Measurements from ENCODE around the gene RNF150. TPM values are rescaled to one million over a fixed set of nuclear protein-coding genes. Genes with fewer than 3 reads are reported as not detected.

RNF150 gene
- total RNA-seq, 3 donors from 2014 or later, result 2.5 to 88.8 (median 3.1) TPM

- ATAC-seq (no peak), DNase-seq (no peak)
- no peak for TF ChIP-seq CTCF (IDR thresholded peaks at IDR 0.05)
- Histone ChIP-seq H3K9me3 (no peaks in the 10 kb centered on the region), H3K4me3 (no peak overlapping the region), H3K4me1 (ENCODE audit: low read depth) (no peaks in the 10 kb centered on the region), H3K36me3 (ENCODE audit: low read depth) (no peaks in the 10 kb centered on the region)
- intact Hi-C loops (cut with DNase I, micrococcal nuclease), result no loop called here
Measured at GRCh38 chr4:141120036-141120593, 13.2 kb downstream of the RNF150 start.

GRCh38 chr4:141119071-141119470 is 14.2 kb downstream of the RNF150 start:
- H3K4me3 ChIP-seq, result no peak overlapping the region
- intact Hi-C loops (cut with DNase I, micrococcal nuclease), result no loop called here
- no peak for ATAC-seq
- H3K9me3 ChIP-seq, result peaks cover 2% of the 10 kb centered on the region
- H3K36me3 ChIP-seq (ENCODE audit: low read depth), result no peaks in the 10 kb centered on the region
- no peak for TF ChIP-seq CTCF (IDR thresholded peaks at IDR 0.05)
- no peaks in the 10 kb centered on the region for H3K4me1 ChIP-seq (ENCODE audit: low read depth)
- no peak for DNase-seq

- intact Hi-C loops (cut with DNase I, micrococcal nuclease), result no loop called here
- H3K4me1 ChIP-seq (ENCODE audit: low read depth), result no peaks in the 10 kb centered on the region
- no peak overlapping the region for H3K4me3 ChIP-seq
- TF ChIP-seq CTCF (IDR thresholded peaks at IDR 0.05), result no peak
- H3K36me3 ChIP-seq (ENCODE audit: low read depth), result no peaks in the 10 kb centered on the region
- peaks cover 2% of the 10 kb centered on the region for H3K9me3 ChIP-seq
- no peak for DNase-seq
- no peak for ATAC-seq
Measured at GRCh38 chr4:141118381-141118780, 14.9 kb downstream of the RNF150 start.

GRCh38 chr4:141117935-141118334 is 15.3 kb downstream of the RNF150 start:
- Histone ChIP-seq H3K4me1 (ENCODE audit: low read depth) (no peaks in the 10 kb centered on the region), H3K9me3 (peaks cover 2% of the 10 kb centered on the region), H3K4me3 (no peak overlapping the region), H3K36me3 (ENCODE audit: low read depth) (no peaks in the 10 kb centered on the region)
- intact Hi-C loops (cut with DNase I, micrococcal nuclease), result no loop called here
- DNase-seq (no peak), ATAC-seq (no peak)
- TF ChIP-seq CTCF (IDR thresholded peaks at IDR 0.05), result no peak

GRCh38 chr4:141109983-141110382 is 23.3 kb downstream of the RNF150 start:
- ATAC-seq (no peak), DNase-seq (no peak)
- Histone ChIP-seq H3K4me1 (ENCODE audit: low read depth) (no peaks in the 10 kb centered on the region), H3K4me3 (no peak overlapping the region), H3K36me3 (ENCODE audit: low read depth) (no peaks in the 10 kb centered on the region), H3K9me3 (peaks cover 1% of the 10 kb centered on the region)
- intact Hi-C loops (cut with DNase I, micrococcal nuclease), result no loop called here
- no peak for TF ChIP-seq CTCF (IDR thresholded peaks at IDR 0.05)

- no peaks in the 10 kb centered on the region for H3K4me1 ChIP-seq (ENCODE audit: low read depth)
- intact Hi-C loops (cut with DNase I, micrococcal nuclease), result no loop called here
- no peak for TF ChIP-seq CTCF (IDR thresholded peaks at IDR 0.05)
- no peaks in the 10 kb centered on the region for H3K9me3 ChIP-seq
- H3K4me3 ChIP-seq, result no peak overlapping the region
- DNase-seq (no peak), ATAC-seq (no peak)
- H3K36me3 ChIP-seq (ENCODE audit: low read depth), result no peaks in the 10 kb centered on the region
Measured at GRCh38 chr4:141107927-141108326, 25.3 kb downstream of the RNF150 start.

Data from mucosa of descending colon (tissue), 3 donors.